H1 (cell line): Measurements from ENCODE around the gene TBCEL. TPM values are rescaled to one million over a fixed set of nuclear protein-coding genes. Genes with fewer than 3 reads are reported as not detected.

Experiments used
- CHD7 ChIP-seq: fragments of 300-600 bp; sonication (generic); IDR thresholded peaks from 2 replicates; pipeline ENCODE4 v1.7.1; 2012; ENCODE audit warnings: low read length, moderate library complexity, mild to moderate bottlenecking, inconsistent platforms; ENCODE audit not compliant: insufficient replicate concordance
- MAX ChIP-seq: IDR thresholded peaks from 2 replicates; pipeline ENCODE4 v1.6.1; 2012; ENCODE audit warnings: inconsistent platforms
- polyA plus RNA-seq, 7 experiments: library from polyadenylated mRNA; depleted of rRNA in 3 of 7; stranded (reverse) in 5 of 7; unstranded in 2 of 7; fragments of >200 nt in 5 of 7; fragments of 200-250 nt in 2 of 7; gene quantifications; 1 replicate in 5 of 7; 2 replicates in 1 of 7; 4 replicates in 1 of 7; pipeline versions ENCODE4 v1.2.1 to v1.2.3, GENCODE V29; 2011 to 2013; ENCODE audit warnings: missing spikeins in 2 of 7, mixed read lengths in 2 of 7
- total RNA-seq: library from RNA; stranded (reverse); fragmentation: NEBNext Ultra II Directional; extraction: Animal tissue kit (Norgen Biotek cat#: 25700); gene quantifications from 2 replicates; pipeline ENCODE4 v1.2.1, GENCODE V29; 2021

The TBCEL gene
- total and polyA plus RNA-seq, 2 of the 8 experiments (the other 6 are each of a cell fraction or from before 2014, with no cell fraction given): 3.9 to 16.0 TPM

- TF ChIP-seq CHD7: no peak
- peak; percentile 99 for TF ChIP-seq MAX
These were observed at the start of gene TBCEL (continued) for GRCh38 chr11:121023848-121024751.
